Left ventricle myocardium inferior (tissue), 1 donor: ENCODE results near the gene RAB7A. TPM values are rescaled to one million over a fixed set of nuclear protein-coding genes. Genes with fewer than 3 reads are reported as not detected.
A peak's percentile ranks its signal among the peaks of the same experiment; 100 is the strongest.
"Not testable (repeated sequence)": the region's sequence is repeated elsewhere in the genome, so short reads cannot be mapped to it uniquely, and the experiment has no call there.

ENCODE experiments used
- DNase-seq: peaks from one replicate; pipeline ENCODE4 v3.0.0-alpha.2; 2020
- H3K27ac ChIP-seq: fragments of 200-600 bp; replicated peaks from 2 replicates; pipeline ENCODE4 v1.8.0; 2021
- H3K27me3 ChIP-seq: fragments of 200-600 bp; 2 replicates; pipeline ENCODE4 v1.8.0; 2021; ENCODE audit warnings: low read depth
- H3K36me3 ChIP-seq: fragments of 200-600 bp; 2 replicates; pipeline ENCODE4 v1.8.0; 2021
- H3K4me1 ChIP-seq: fragments of 200-600 bp; 2 replicates; pipeline ENCODE4 v1.8.0; 2021
- H3K4me3 ChIP-seq: fragments of 200-600 bp; 2 replicates; pipeline ENCODE4 v1.8.0; 2021; ENCODE audit warnings: mild to moderate bottlenecking, moderate library complexity
- H3K9me3 ChIP-seq: fragments of 200-600 bp; replicated peaks from 2 replicates; pipeline ENCODE4 v1.8.0; 2021
- intact Hi-C: fragments of 100-400 bp; cut with micrococcal nuclease; formaldehyde crosslinking; loops from one replicate; pipeline ENCODE4 v1.11.0; 2022
- total RNA-seq: library from RNA; stranded (reverse); fragmentation: NEBNext Ultra II Directional; extraction: Animal tissue kit (Norgen Biotek cat#: 25700); gene quantifications from one replicate; pipeline ENCODE4 v1.2.1, GENCODE V29; 2021
- TF ChIP-seq, protein P1 (sequence below): fragments of 200-600 bp; IDR thresholded peaks from 2 replicates; pipeline ENCODE4 v1.8.0; 2021; ENCODE audit warnings: antibody characterized with exemption, mild to moderate bottlenecking, borderline replicate concordance
- donor health status: DM: no; HTN: yes; CAD: no; lungs with severe emphysema.

RAB7A gene
- total RNA-seq, 1 donor from 2014 or later = 242 TPM

- intact Hi-C loops = no loop called here
- no peak for DNase-seq
- Histone ChIP-seq H3K4me3 (no peak overlapping the region), H3K36me3 (no peaks in the 10 kb centered on the region), H3K27me3 (no peaks in the 10 kb centered on the region), H3K27ac (no peak overlapping the region), H3K4me1 (no peaks in the 10 kb centered on the region), H3K9me3 (no peaks in the 10 kb centered on the region)
- TF ChIP-seq, protein P1, sequence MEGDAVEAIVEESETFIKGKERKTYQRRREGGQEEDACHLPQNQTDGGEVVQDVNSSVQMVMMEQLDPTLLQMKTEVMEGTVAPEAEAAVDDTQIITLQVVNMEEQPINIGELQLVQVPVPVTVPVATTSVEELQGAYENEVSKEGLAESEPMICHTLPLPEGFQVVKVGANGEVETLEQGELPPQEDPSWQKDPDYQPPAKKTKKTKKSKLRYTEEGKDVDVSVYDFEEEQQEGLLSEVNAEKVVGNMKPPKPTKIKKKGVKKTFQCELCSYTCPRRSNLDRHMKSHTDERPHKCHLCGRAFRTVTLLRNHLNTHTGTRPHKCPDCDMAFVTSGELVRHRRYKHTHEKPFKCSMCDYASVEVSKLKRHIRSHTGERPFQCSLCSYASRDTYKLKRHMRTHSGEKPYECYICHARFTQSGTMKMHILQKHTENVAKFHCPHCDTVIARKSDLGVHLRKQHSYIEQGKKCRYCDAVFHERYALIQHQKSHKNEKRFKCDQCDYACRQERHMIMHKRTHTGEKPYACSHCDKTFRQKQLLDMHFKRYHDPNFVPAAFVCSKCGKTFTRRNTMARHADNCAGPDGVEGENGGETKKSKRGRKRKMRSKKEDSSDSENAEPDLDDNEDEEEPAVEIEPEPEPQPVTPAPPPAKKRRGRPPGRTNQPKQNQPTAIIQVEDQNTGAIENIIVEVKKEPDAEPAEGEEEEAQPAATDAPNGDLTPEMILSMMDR = no peak
These were observed 11.0 kb upstream of the RAB7A start for GRCh38 chr3:128714887-128715491.

GRCh38 chr3:128718892-128719291 is 7.1 kb upstream of the RAB7A start:
- H3K9me3 ChIP-seq, H3K27ac ChIP-seq, H3K36me3 ChIP-seq, intact Hi-C loops, H3K27me3 ChIP-seq, DNase-seq, H3K4me3 ChIP-seq, H3K4me1 ChIP-seq: not testable (repeated sequence)

DNA sequence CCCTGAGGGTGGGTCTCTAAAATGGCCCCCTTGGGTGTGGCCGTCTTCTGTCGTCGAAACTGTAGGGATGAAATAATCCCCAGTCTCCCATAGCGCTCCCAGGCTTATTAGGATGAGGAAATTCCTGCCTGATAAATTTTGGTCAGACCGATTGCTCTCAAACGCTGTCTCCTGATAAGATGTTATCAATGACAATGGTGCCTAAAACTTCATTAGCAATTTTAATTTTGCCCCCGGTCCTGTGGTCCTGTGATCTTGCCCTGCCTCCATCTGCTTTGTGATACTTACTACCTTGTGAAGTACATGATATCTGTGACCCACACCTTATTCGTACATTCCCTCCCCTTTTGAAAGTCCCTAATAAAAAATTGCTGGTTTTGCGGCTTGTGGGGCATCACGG is 5.1 kb upstream of the RAB7A start:
- H3K4me1 ChIP-seq = peaks cover 4% of the 10 kb centered on the region
- no peaks in the 10 kb centered on the region for H3K27me3 ChIP-seq
- DNase-seq = no peak
- intact Hi-C loops = no loop called here
- H3K27ac ChIP-seq = no peak overlapping the region
- TF ChIP-seq, protein P1 = no peak
- no peak overlapping the region for H3K4me3 ChIP-seq
- no peaks in the 10 kb centered on the region for H3K36me3 ChIP-seq
- H3K9me3 ChIP-seq = no peaks in the 10 kb centered on the region

DNA sequence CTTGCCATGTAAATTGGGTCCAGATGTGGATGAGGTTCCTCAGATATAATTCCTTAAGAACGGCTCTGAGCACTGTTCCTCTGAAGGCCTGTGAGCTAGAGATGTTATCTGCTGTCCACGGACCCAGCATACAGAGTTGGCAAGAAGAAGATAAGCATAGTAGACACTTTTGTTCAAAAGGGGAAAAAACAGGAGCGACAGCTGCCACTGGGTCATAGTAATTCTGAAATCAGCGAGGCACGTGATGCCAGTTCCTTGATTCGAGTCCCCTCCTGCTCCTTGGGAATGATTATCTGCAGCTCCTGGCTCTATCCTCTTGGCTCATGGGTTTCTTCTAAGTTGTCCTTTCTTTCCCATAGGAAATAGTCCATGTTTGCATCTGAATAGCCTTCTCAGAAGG is 2.5 kb upstream of the RAB7A start:
- peaks cover 30% of the 10 kb centered on the region for H3K4me1 ChIP-seq
- H3K27ac ChIP-seq = no peak overlapping the region
- no peaks in the 10 kb centered on the region for H3K9me3 ChIP-seq
- intact Hi-C loops = no loop called here
- H3K36me3 ChIP-seq = no peaks in the 10 kb centered on the region
- no peak overlapping the region for H3K4me3 ChIP-seq
- no peak for DNase-seq
- TF ChIP-seq, protein P1 = no peak
- no peaks in the 10 kb centered on the region for H3K27me3 ChIP-seq

DNA sequence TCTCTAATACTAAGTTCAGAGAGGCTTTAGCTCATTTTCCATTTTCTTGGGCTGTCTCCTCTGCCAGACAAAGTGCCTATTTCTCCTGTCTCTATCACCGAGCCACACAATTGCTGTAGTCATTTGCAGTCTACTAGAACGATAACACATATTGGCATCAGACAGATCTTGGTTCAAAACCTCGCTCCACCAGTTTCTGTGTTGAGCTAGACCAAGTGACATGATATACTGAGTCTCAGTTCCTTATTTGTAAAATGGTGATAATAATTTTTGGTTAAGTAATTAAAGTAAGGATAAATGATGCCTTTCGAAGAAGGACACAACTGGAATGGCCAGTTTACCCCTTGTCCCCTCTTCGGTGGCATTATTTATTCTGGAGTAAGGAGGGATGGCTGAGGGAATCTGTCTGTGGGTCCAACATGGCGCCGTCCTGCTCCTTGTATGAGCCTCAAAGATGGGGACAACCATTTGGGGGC is 398 bp upstream of the RAB7A start:
- Histone ChIP-seq H3K36me3 (no peaks in the 10 kb centered on the region), H3K27ac (peak overlapping the region; percentile 97), H3K4me1 (peaks cover 51% of the 10 kb centered on the region), H3K27me3 (no peaks in the 10 kb centered on the region), H3K4me3 (peak overlapping the region; percentile 98), H3K9me3 (no peaks in the 10 kb centered on the region)
- TF ChIP-seq, protein P1 = no peak
- no peak for DNase-seq
- intact Hi-C loops = no loop called here

DNA sequence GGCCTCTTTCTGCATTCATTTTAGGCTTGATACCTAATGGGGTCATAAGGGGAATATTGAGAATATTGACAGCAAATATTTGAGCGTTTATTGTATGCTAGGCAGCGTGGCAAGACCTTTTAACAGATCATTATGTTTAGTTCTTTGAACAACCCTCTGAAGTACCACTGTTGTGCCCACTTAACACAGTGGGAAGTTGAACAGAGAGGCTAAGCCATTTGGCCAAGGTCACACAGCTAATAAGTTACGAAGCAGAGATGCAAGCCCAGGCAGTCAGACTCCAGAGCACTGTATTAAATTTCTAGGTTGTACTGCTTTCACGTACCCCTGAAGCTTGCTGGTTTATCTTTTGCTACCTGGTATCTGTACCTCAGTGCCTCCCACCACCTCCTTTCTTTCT is 1.1 kb downstream of the RAB7A start:
- peaks cover 65% of the 10 kb centered on the region for H3K4me1 ChIP-seq
- no peaks in the 10 kb centered on the region for H3K36me3 ChIP-seq
- H3K4me3 ChIP-seq = peak overlapping the region; percentile 98
- H3K27ac ChIP-seq = peak overlapping the region; percentile 97
- no peaks in the 10 kb centered on the region for H3K9me3 ChIP-seq
- TF ChIP-seq, protein P1 = no peak
- intact Hi-C loops = no loop called here
- no peaks in the 10 kb centered on the region for H3K27me3 ChIP-seq
- no peak for DNase-seq
